Caco-2 (cell line): ENCODE measurements around the gene KIFC3. TPM values are rescaled to one million over a fixed set of nuclear protein-coding genes. Genes with fewer than 3 reads are reported as not detected.
A peak's percentile ranks its signal among the peaks of the same experiment; 100 is the strongest.
"Not testable (repeated sequence)": the region's sequence is repeated elsewhere in the genome, so short reads cannot be mapped to it uniquely, and the experiment has no call there.

Source experiments
- BruUV-seq: library from RNA; stranded (reverse); fragments of 400-500 nt; replicated peaks from 2 replicates; lab custom pipeline; 2021; lab: Mats Ljungman, UMichigan
- CTCF ChIA-PET: fragments of 300-600 bp; sonication (Branson Sonifier 250); formaldehyde crosslinking; loops from one replicate; lab custom pipeline; 2022; ENCODE audit warnings: antibody characterized with exemption; lab: Charles Lee
- POLR2A ChIA-PET: fragments of 300-600 bp; sonication (Branson Sonifier 250); formaldehyde crosslinking; loops from one replicate; lab custom pipeline; 2022; ENCODE audit warnings: antibody characterized with exemption; lab: Charles Lee
- DNase-seq, 2 experiments: peaks; one replicate each; pipeline versions ENCODE4 v3.0.0 to v3.0.0-alpha.2; 2020 to 2022
- H3K27me3 ChIP-seq: replicated peaks from 2 replicates; pipeline ENCODE4 v1.6.0; 2011; ENCODE audit warnings: low read length; ENCODE audit not compliant: control insufficient read depth, insufficient read depth
- H3K36me3 ChIP-seq: 2 replicates; pipeline ENCODE4 v1.5.1; 2011; ENCODE audit warnings: low read length; ENCODE audit not compliant: control insufficient read depth, insufficient read depth
- H3K4me1 ChIP-seq: fragments of 250-450 bp; sonication (Bioruptor Pico); 2 replicates; pipeline ENCODE4 v1.5.1; 2020; ENCODE audit warnings: mild to moderate bottlenecking
- H3K4me3 ChIP-seq: 2 replicates; pipeline ENCODE4 v1.5.1; 2011; ENCODE audit warnings: low read depth, mild to moderate bottlenecking, control low read depth, low read length
- H3K9me3 ChIP-seq: fragments of 250-450 bp; sonication (Bioruptor Pico); 2 replicates; pipeline ENCODE4 v1.5.1; 2020; ENCODE audit warnings: mild to moderate bottlenecking, moderate library complexity
- H3K27ac Mint-ChIP-seq: one replicate; pipeline ENCODE4 v1.8.0; 2022; ENCODE audit warnings: mixed read lengths; ENCODE audit not compliant: unreplicated experiment
- H3K27me3 Mint-ChIP-seq: one replicate; pipeline ENCODE4 v1.8.0; 2022; ENCODE audit warnings: mixed read lengths; ENCODE audit not compliant: insufficient read depth, unreplicated experiment
- H3K36me3 Mint-ChIP-seq: one replicate; pipeline ENCODE4 v1.8.0; 2022; ENCODE audit warnings: mild to moderate bottlenecking, mixed read lengths; ENCODE audit not compliant: insufficient read depth, unreplicated experiment
- H3K4me1 Mint-ChIP-seq: one replicate; pipeline ENCODE4 v1.8.0; 2022; ENCODE audit warnings: low read depth, mixed read lengths; ENCODE audit not compliant: unreplicated experiment
- H3K4me3 Mint-ChIP-seq: one replicate; pipeline ENCODE4 v1.8.0; 2022; ENCODE audit warnings: mild to moderate bottlenecking, moderate library complexity, mixed read lengths; ENCODE audit not compliant: unreplicated experiment
- H3K9me3 Mint-ChIP-seq: one replicate; pipeline ENCODE4 v1.8.0; 2022; ENCODE audit warnings: mixed read lengths; ENCODE audit not compliant: unreplicated experiment
- CTCF ChIP-seq, 2 experiments: fragments of 200-600 bp in 1 of 2; IDR thresholded peaks; 1 replicate in 1 of 2; 2 replicates in 1 of 2; pipeline versions ENCODE4 v1.5.1 to v1.8.0; 2011 to 2022; ENCODE audit warnings: antibody characterized with exemption in 1 of 2, control low read depth in 1 of 2, inconsistent platforms in 1 of 2, low read depth in 1 of 2, low read length in 1 of 2, mild to moderate bottlenecking in 1 of 2, moderate library complexity in 1 of 2; ENCODE audit not compliant: insufficient read depth in 1 of 2, severe bottlenecking in 1 of 2, unreplicated experiment in 1 of 2
- intact Hi-C: fragments of 100-400 bp; cut with micrococcal nuclease; formaldehyde crosslinking; loops from one replicate; pipeline ENCODE4 v1.10.0; 2022; ENCODE audit not compliant: unreplicated experiment
- total RNA-seq: library from RNA; stranded (reverse); gene quantifications from 2 replicates; pipeline ENCODE4 v1.2.3, GENCODE V29; 2022

KIFC3 gene
- total RNA-seq, 1 experiment from 2014 or later = 103 TPM

- Histone ChIP-seq H3K27me3 (no peaks in the 10 kb centered on the region), H3K9me3 (no peaks in the 10 kb centered on the region), H3K4me3 (no peak overlapping the region), H3K4me1 (peaks cover 84% of the 10 kb centered on the region), H3K36me3 (no peaks in the 10 kb centered on the region)
- ChIA-PET POLR2A (no interaction called here), CTCF (no interaction called here)
- Mint-ChIP-seq H3K27ac (peak overlapping the region; percentile 98), H3K4me1 (peaks cover 72% of the 10 kb centered on the region), H3K36me3 (peaks cover 21% of the 10 kb centered on the region), H3K4me3 (no peak overlapping the region), H3K27me3 (no peaks in the 10 kb centered on the region), H3K9me3 (no peaks in the 10 kb centered on the region)
- no peak for DNase-seq
- no peak for TF ChIP-seq CTCF (IDR thresholded peaks at IDR 0.05; ENCODE audit: insufficient read depth in 1 of 2, low read depth in 1 of 2, low read length in 1 of 2, severe bottlenecking in 1 of 2, unreplicated experiment in 1 of 2)
- BruUV-seq = no TSS peak
- intact Hi-C loops = no loop called here
These were observed 12.6 kb upstream of the KIFC3 start for GRCh38 chr16:57814896-57815295.

GRCh38 chr16:57813466-57813865, 11.2 kb upstream of the KIFC3 start:
- CTCF ChIA-PET = interaction anchor here (0.9 to 1.5 kb wide), 3 partner anchors 18 to 50 kb away, joined by 4 to 6 read pairs (median 6); no protein-coding TSS in a partner anchor
- H3K4me1 Mint-ChIP-seq = peaks cover 73% of the 10 kb centered on the region

GRCh38 chr16:57811340-57811739, 9.0 kb upstream of the KIFC3 start:
- POLR2A ChIA-PET = interaction anchor here (1.5 kb wide), 1 partner anchor 10 kb away, joined by 8 read pairs; no protein-coding TSS in a partner anchor
- CTCF ChIA-PET, BruUV-seq, DNase-seq, H3K36me3 ChIP-seq, H3K9me3 Mint-ChIP-seq, H3K27me3 Mint-ChIP-seq, H3K9me3 ChIP-seq, H3K27me3 ChIP-seq, intact Hi-C loops, H3K4me3 ChIP-seq: not testable (repeated sequence)
- H3K4me1 ChIP-seq = peaks cover 88% of the 10 kb centered on the region
- peak overlapping the region; percentile 5 for H3K4me3 Mint-ChIP-seq
- H3K4me1 Mint-ChIP-seq = peaks cover 75% of the 10 kb centered on the region
- H3K36me3 Mint-ChIP-seq = peaks cover 32% of the 10 kb centered on the region
- H3K27ac Mint-ChIP-seq = peak overlapping the region; percentile 93

More at GRCh38 chr16:57813466-57813865, 11.2 kb upstream of the KIFC3 start:
- intact Hi-C loops = no loop called here
- Histone ChIP-seq H3K9me3 (no peaks in the 10 kb centered on the region), H3K36me3 (no peaks in the 10 kb centered on the region), H3K4me3 (no peak overlapping the region), H3K4me1 (peaks cover 89% of the 10 kb centered on the region), H3K27me3 (no peaks in the 10 kb centered on the region)
- H3K27ac Mint-ChIP-seq = peak overlapping the region; percentile 98
- POLR2A ChIA-PET = no interaction called here
- DNase-seq = no peak
- no peak overlapping the region for H3K4me3 Mint-ChIP-seq
- BruUV-seq = no TSS peak
- H3K36me3 Mint-ChIP-seq = peaks cover 25% of the 10 kb centered on the region
- no peaks in the 10 kb centered on the region for H3K9me3 Mint-ChIP-seq
- TF ChIP-seq CTCF (IDR thresholded peaks at IDR 0.05; ENCODE audit: insufficient read depth in 1 of 2, low read depth in 1 of 2, low read length in 1 of 2, severe bottlenecking in 1 of 2, unreplicated experiment in 1 of 2) = no peak
- H3K27me3 Mint-ChIP-seq = no peaks in the 10 kb centered on the region
